Measurements from ENCODE around the gene STRIP1.

Gene STRIP1

DNA sequence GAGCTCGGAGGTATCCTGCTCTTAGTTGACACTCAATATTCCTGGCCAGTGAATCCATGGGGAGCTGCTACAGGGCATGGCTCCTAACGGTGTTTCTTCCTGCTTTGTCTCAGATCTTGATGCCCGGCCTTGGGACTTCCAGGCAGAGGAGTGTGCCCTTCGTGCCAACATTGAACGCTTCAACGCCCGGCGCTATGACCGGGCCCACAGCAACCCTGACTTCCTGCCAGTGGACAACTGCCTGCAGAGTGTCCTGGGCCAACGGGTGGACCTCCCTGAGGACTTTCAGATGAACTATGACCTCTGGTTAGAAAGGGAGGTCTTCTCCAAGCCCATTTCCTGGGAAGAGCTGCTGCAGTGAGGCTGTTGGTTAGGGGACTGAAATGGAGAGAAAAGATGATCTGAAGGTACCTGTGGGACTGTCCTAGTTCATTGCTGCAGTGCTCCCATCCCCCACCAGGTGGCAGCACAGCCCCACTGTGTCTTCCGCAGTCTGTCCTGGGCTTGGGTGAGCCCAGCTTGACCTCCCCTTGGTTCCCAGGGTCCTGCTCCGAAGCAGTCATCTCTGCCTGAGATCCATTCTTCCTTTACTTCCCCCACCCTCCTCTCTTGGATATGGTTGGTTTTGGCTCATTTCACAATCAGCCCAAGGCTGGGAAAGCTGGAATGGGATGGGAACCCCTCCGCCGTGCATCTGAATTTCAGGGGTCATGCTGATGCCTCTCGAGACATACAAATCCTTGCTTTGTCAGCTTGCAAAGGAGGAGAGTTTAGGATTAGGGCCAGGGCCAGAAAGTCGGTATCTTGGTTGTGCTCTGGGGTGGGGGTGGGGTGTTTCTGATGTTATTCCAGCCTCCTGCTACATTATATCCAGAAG lies 19.4 kb downstream of the STRIP1 start:
- DNase-seq (ENCODE audit: low read depth): peak; percentile 53

GRCh38 chr1:110055493-110056284 lies 21.3 kb downstream of the STRIP1 start:
- DNase-seq (ENCODE audit: low read depth): no peak

DNA sequence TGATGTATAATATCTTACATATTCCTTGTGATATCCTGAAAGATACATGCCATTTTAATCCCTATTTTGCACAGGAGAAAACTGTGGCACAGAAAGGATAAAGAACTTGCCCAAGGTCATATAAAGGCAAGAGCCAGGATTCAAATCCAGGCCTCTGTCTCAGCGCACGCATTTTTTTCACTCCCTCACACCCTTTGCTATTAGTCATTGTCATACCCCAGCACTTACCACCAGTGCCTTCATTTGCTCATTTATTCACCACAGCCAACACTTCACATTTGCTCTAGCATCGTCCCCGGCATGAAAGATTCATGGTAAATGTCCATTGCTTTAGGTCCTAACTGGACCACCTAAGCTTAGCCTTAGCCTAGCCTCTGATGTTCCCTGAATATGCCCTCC lies 21.9 kb downstream of the STRIP1 start:
- no peak for DNase-seq (ENCODE audit: low read depth)

- no peak for DNase-seq (ENCODE audit: low read depth)
These were observed 22.4 kb downstream of the STRIP1 start for GRCh38 chr1:110056776-110057175.

DNA sequence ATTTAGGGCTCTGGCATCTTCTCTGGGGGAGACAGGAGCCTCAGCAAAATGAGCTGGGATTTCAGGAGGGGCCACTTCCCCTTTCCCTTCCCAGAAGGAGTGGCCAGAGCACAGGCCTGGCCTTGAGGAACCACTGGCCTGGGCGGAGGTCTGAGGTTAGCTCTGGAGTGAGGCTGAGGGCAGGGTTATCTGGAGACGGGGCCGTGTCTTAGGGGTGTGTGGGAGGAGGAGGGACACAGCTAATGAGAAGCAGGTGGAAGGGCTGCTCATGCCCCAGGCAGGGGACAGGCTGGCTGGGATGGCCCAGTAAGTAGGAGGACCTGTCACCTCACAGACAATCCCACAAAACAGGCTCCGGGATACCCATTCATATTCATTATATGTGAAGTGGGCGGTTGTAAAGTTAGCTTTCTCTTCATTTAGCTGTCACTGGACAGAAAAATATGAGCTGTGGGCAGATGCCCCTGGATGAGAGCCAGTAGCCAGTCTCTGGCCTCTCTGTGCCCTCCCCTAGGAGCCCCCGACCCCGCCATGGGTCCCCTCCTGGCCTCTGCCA lies 23.6 kb downstream of the STRIP1 start:
- no peak for DNase-seq (ENCODE audit: low read depth)

DNA sequence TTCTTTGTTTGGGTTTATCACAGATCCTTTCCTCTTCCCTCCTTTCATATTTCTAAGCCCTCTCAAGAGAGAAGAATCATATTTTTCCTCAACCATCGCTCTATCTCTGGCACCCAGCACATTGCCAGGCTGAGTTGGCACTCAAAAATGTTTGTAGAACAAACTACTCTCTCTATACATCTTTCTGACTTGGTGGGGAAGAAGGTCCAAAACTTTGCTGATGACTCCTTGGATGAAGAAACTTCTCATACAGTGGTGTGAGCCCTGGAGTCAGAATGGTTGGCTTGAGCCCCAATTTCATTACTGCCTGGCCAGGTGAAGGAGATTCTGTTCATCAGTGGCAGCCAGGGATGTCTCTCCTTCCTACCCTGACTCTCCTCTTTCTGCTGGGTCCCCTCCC lies 24.2 kb downstream of the STRIP1 start:
- no peak for DNase-seq (ENCODE audit: low read depth)

DNA sequence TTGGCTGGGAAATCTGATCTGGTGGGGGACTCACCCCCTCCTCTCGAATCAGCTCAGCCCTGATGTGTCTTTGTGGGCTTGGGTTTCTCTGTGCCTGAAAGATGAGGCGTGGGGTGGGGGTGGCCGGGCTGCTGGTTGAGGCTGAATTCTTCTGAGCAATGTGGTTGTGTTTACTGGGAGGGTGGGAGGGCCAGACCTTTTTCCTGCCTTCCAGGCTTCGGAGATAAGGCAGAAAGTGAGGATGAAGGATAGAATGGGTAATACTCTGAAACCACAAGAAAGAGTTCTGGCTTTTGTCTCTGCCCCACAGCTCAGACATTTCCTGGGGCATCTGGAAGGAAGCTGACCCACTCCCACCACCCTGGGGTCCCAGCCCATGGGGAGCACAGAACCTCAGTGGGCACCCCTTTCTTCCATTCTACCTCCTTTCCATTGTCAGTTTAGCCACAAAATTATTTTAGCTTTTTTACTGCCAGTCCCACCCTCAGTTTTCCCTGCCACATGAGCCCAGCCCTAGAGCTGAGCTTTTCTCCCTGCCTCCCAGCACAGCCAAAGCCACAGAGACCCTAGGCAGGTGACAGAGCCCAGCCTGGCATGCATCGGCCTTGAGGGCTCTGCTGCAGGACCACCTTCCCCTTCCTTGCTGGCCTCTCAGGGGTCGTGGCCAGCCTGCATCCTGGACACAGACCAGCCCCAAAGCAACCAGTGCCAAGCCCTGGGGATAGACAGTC lies 24.9 kb downstream of the STRIP1 start:
- no peak for DNase-seq (ENCODE audit: low read depth)

DNA sequence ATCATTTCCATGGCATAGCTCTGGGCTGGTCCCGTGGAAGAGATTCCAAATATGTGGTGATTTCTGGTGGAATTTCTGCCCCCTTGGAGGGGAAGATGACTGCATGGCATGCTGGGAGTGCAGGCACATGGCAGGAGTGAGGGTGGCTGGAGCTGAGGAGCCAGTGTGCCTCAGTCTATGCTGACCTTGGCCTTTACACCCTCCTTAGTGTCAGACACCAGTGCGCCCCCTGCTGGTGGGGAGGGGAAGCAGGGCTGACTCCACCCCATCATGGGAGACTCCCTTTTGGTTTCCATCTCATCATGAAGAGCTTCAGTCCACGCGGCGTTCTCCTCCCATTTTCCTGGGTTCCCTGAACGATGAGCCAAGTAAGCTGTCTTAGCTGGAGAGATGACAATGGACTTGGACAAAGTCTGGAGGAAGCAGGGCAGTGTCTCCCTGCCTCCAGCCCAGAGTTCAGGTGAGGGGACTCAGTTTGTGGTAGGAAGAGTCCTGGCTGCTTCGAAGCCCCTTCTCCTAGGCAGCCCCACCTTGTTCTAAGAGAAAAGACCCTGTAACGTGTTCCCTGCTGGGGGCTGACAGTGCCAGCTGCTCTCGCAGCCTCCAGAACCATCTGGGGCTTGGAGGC lies 25.7 kb downstream of the STRIP1 start:
- peak; percentile 66 for DNase-seq (ENCODE audit: low read depth)

DNA sequence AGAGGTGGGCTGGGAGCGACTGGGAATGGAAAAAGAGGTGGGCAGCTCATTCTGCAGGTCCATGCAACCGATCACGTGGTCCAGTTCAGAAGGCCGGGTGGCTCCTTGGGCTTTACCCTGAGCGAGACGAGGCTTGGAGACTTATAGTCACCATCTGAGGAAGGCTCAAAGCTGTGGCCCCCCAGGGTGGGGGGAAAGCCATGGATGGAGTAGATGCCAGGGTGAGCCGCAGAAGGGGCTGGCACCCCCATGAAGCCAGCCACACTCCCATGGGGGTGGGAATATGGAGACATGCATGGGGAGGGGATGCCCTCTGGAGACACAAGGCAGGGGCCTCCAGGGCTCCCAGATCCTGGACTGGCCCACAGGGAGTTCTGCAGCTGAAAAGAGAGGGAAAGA lies 26.2 kb downstream of the STRIP1 start:
- no peak for DNase-seq (ENCODE audit: low read depth)

DNA sequence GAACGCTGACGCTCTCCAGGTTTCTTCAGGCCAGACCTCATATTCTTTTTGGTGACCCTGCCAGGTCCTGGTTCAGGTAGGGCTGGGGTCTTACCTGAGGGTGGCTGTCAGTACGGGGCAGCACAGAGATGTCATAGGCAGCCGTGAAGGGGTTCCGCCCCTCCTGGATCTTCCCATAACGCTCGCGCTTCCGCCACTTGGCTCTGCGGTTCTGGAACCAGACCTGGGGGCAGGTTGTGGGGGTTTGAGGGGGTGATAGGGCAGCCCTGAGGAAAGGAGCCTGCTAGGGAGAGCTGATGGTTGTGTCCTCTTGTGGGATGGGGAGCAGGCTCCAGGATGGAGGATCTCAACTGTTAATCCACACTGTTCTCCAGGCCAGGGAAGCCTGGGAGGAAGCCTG lies 26.9 kb downstream of the STRIP1 start:
- DNase-seq (ENCODE audit: low read depth): no peak

DNA sequence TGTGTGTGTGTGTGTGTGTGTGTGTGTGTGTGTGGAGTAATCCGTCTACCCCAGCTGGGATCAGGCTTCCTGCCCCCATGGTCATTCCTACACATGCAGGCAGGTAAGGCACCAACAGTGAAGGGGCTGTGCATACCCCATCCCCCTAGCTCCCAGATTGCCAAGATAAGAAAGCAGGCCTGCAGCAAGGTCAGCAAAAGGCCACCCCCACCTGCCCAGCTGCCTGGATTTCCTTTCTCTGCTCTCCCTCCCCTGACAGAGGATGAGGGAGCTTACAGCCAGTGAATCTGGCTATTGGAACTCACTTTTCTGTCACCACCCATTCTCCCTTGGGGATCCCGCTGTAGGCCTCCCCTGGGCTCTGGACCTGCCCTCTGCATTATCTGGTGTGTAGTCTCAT lies 28.2 kb downstream of the STRIP1 start:
- no peak for DNase-seq (ENCODE audit: low read depth)

GRCh38 chr1:110063781-110064180 lies 29.4 kb downstream of the STRIP1 start:
- no peak for DNase-seq (ENCODE audit: low read depth)

DNA sequence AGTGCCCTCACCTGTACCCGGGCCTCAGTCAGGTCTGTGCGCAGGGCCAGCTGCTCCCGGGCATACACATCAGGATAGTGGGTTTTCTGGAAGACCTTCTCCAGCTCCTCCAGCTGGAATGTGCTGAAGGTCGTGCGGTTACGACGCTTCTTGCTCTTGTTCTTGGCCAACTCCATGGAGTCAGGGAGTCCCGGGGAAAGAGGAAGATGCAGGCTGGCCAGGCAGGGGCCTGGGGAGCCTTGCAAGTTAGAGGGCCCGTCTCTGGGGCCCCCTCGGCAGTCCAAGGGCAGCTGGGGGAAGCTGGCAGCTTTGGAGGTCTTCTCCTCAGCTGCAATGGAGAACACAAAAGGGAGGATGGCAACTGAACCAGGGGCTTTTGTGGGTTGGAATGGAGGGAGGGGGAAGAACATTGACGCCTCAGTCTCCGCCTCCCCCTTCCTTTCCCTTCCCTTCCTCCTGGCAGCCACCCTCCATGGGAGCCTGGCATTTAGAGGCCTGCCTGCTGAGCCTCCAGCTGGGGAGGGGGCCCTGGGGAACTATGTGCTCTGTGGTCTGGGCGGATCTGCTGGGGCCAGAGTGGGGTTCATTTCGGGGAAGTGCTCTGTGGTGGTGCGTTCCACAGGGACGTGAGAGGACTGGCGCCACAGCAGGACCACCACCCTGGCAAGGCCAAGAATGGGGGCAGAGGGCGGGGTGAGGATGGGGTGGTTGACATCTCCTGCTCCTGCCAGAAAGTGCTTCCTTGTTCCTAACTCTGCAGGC lies 30.3 kb downstream of the STRIP1 start:
- no peak for DNase-seq (ENCODE audit: low read depth)

- no peak for DNase-seq (ENCODE audit: low read depth)
These were observed 31.4 kb downstream of the STRIP1 start for GRCh38 chr1:110065841-110066240.

- DNase-seq (ENCODE audit: low read depth): no peak
These were observed 33.1 kb downstream of the STRIP1 start for GRCh38 chr1:110067479-110067892.

DNA sequence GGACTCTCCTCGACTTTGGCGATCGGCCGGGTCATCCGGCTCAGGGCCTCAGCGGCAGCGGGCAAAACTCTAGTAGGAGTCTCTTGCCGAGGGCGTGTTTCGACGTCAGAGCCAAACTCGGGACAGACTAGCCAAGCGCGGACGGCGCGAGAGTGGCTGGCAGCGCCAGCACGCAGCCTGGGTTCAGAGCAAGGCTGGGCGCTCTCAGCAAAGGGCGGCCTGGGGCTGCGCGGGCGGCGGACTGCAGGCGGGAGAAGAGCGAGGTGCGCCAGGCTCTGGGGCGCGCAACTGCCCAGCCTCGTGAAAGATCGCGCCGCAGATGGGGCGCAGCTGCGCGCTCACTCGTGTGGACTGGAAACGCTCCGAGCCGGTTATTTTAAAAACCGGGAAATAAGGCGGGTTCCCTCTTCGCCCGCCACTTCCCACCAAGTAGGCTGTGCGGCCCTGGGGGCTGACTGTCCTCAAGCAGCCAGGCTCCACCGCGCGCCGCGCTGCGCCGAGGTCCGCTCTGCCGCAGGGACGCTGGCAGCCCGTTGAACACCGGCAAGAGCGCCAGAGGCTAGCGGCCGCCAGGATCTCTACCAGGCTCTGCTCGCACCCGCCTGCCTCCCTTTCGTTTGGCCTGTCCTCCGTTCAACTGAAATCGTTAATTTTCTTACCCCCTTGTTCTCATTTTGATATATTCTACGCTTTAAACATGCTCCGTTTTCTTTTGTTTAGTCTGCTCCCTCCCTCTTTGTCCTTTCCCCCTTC lies 33.6 kb downstream of the STRIP1 start:
- DNase-seq (ENCODE audit: low read depth): no peak

DNA sequence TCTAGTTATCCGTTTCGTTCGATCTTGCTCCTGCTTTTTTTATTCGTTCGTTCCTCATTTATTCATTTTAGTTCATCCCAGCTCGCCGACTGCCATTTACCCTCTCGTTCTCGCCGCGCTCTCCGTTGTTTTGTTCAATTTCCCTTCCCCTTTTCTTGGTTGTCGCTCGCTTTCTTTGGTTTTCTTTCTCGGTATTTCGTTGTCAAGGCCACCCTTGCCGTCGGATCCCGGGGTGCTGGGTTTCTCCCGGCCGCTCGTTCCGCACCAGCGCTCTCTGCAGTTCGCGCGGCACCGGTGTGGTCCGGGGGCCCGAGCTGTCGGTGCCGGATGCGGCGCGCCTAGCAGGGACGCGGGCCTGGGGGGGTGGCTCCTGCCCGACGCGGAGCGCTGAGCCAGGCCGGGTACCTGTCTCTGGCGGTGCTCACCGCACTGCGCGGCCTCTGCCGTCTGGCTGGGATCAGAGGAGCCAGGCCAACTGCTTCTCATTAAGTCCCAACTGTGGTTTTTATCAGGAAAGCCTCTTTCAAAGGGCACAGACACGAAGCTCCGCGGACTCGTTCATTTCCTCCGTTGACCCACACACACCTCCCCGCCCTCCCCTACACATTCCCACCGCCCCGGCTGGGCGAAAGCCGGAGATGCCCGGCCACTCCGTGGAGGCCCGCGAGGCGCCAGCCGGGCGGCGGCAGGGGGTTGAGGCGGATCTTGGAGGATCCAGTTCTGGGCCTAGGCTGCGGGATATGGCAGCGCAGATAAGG lies 34.4 kb downstream of the STRIP1 start:
- DNase-seq (ENCODE audit: low read depth): no peak

DNA sequence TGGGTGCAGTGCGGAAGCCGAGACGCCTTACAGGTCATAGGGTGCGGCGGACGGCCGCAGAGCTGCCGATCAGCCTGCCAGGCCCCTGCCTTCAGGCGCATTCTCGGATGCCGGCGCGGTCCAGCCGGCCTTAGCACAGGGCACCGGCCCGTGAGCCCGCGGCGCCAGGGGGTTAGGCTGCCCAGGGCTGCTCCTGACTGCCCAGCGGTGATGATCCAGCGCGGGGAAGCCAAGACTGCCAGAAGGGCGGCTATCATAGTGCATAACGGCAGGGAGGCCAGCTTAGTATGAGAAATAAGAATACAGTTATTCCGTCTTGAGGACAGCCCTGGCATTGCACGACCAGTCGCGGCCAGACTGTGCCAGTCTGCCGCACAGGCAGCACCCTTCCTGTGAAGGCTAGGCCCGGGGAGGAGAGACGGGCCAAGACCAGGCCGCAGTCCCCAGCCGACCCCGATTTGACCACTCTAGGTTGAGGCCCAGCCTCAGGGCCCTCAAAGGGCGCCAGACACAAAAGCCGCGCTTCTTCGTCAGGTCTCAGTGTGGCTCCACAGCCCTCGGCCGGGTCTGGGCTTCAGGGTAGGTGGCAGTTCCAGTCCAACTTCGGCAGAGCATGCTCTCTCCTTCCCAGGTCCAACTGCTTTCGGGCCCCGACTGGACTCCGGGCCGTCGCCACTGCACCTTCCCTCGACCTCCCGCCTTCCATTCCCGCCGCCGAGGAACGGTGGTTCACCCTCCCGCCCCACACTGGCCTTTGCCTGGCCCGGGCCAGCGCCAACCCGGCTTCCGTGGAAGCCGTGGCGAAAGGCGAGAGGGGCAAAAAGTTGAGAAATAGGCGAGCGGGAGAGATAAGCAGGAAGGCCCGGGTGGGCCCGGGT lies 35.2 kb downstream of the STRIP1 start:
- no peak for DNase-seq (ENCODE audit: low read depth)

GRCh38 chr1:110070282-110070669 lies 35.9 kb downstream of the STRIP1 start:
- DNase-seq (ENCODE audit: low read depth): no peak
